ENCODE data around the gene C2orf49. TPM values are rescaled to one million over a fixed set of nuclear protein-coding genes. Genes with fewer than 3 reads are reported as not detected.

C2orf49 gene
- total RNA-seq, 2 experiments from 2014 or later: 23.5 to 24.5 TPM

- DNase-seq: no peak
- CTCF ChIA-PET: interaction anchor here (1.0 to 2.0 kb wide), 4 partner anchors 7 to 30 kb away, joined by 3 to 5 read pairs (median 4); no protein-coding TSS in a partner anchor
- H3K27ac Mint-ChIP-seq: no peak overlapping the region
- no peaks in the 10 kb centered on the region for H3K9me3 Mint-ChIP-seq
- POLR2A ChIA-PET: no interaction called here
- peaks cover 29% of the 10 kb centered on the region for H3K36me3 Mint-ChIP-seq (ENCODE audit: low read depth)
- peak overlapping the region; percentile 99 for H3K4me3 Mint-ChIP-seq
- H3K4me1 Mint-ChIP-seq: peaks cover 52% of the 10 kb centered on the region
- H3K27me3 Mint-ChIP-seq: no peaks in the 10 kb centered on the region
Measured at GRCh38 chr2:105339414-105339813, 2.1 kb downstream of the C2orf49 start.

GRCh38 chr2:105344704-105345345 lies 7.5 kb downstream of the C2orf49 start:
- peaks cover 51% of the 10 kb centered on the region for H3K36me3 Mint-ChIP-seq (ENCODE audit: low read depth)

GRCh38 chr2:105357122-105357521 lies 19.8 kb downstream of the C2orf49 start:
- no peak overlapping the region for H3K4me3 Mint-ChIP-seq
- ChIA-PET CTCF (interaction anchor here (1.1 kb wide), 1 partner anchor 10 kb away, joined by 5 read pairs; no protein-coding TSS in a partner anchor), POLR2A (no interaction called here)
- peaks cover 6% of the 10 kb centered on the region for H3K9me3 Mint-ChIP-seq
- no peaks in the 10 kb centered on the region for H3K27me3 Mint-ChIP-seq
- no peak overlapping the region for H3K27ac Mint-ChIP-seq
- peaks cover 18% of the 10 kb centered on the region for H3K4me1 Mint-ChIP-seq
- DNase-seq: no peak
- peaks cover 56% of the 10 kb centered on the region for H3K36me3 Mint-ChIP-seq (ENCODE audit: low read depth)

More at GRCh38 chr2:105344704-105345345, 7.5 kb downstream of the C2orf49 start:
- Mint-ChIP-seq H3K27ac (no peak overlapping the region), H3K27me3 (no peaks in the 10 kb centered on the region), H3K4me1 (peaks cover 5% of the 10 kb centered on the region), H3K4me3 (no peak overlapping the region), H3K9me3 (no peaks in the 10 kb centered on the region)
- ChIA-PET CTCF (no interaction called here), POLR2A (no interaction called here)
- DNase-seq: peak; percentile 25

- H3K36me3 Mint-ChIP-seq (ENCODE audit: low read depth): peaks cover 52% of the 10 kb centered on the region
- CTCF ChIA-PET: no interaction called here
- no peak for DNase-seq
- no peak overlapping the region for H3K27ac Mint-ChIP-seq
- peaks cover 33% of the 10 kb centered on the region for H3K4me1 Mint-ChIP-seq
- no peak overlapping the region for H3K4me3 Mint-ChIP-seq
- peaks cover 6% of the 10 kb centered on the region for H3K9me3 Mint-ChIP-seq
- POLR2A ChIA-PET: interaction anchor here (0.7 kb wide), 1 partner anchor 40 kb away, joined by 3 read pairs; no protein-coding TSS in a partner anchor
- no peaks in the 10 kb centered on the region for H3K27me3 Mint-ChIP-seq
Measured at GRCh38 chr2:105358593-105358992, 21.3 kb downstream of the C2orf49 start.

GRCh38 chr2:105361102-105361889 lies 24.0 kb downstream of the C2orf49 start:
- ChIA-PET CTCF (interaction anchor here (0.6 kb wide), 1 partner anchor 302 kb away, joined by 3 read pairs; no protein-coding TSS in a partner anchor), POLR2A (no interaction called here)
- no peaks in the 10 kb centered on the region for H3K27me3 Mint-ChIP-seq
- H3K27ac Mint-ChIP-seq: peak overlapping the region; percentile 66
- H3K9me3 Mint-ChIP-seq: peaks cover 6% of the 10 kb centered on the region
- H3K4me1 Mint-ChIP-seq: peaks cover 38% of the 10 kb centered on the region
- peaks cover 38% of the 10 kb centered on the region for H3K36me3 Mint-ChIP-seq (ENCODE audit: low read depth)
- DNase-seq: peak; percentile 66
- H3K4me3 Mint-ChIP-seq: no peak overlapping the region

GRCh38 chr2:105362862-105363591 lies 25.7 kb downstream of the C2orf49 start:
- Mint-ChIP-seq H3K36me3 (ENCODE audit: low read depth) (peaks cover 23% of the 10 kb centered on the region), H3K27me3 (no peaks in the 10 kb centered on the region), H3K4me1 (peaks cover 38% of the 10 kb centered on the region), H3K4me3 (no peak overlapping the region), H3K27ac (no peak overlapping the region), H3K9me3 (no peaks in the 10 kb centered on the region)
- ChIA-PET CTCF (interaction anchor here (0.6 to 1.5 kb wide), 2 partner anchors 178 to 1520 kb away, joined by 3 to 5 read pairs; no protein-coding TSS in a partner anchor), POLR2A (no interaction called here)
- DNase-seq: no peak

GRCh38 chr2:105364436-105365139 lies 27.2 kb downstream of the C2orf49 start:
- H3K27me3 Mint-ChIP-seq: no peaks in the 10 kb centered on the region
- no peak overlapping the region for H3K4me3 Mint-ChIP-seq
- peaks cover 15% of the 10 kb centered on the region for H3K36me3 Mint-ChIP-seq (ENCODE audit: low read depth)
- H3K4me1 Mint-ChIP-seq: peaks cover 38% of the 10 kb centered on the region
- ChIA-PET POLR2A (no interaction called here), CTCF (interaction anchor here (1.5 kb wide), 1 partner anchor 176 kb away, joined by 3 read pairs; no protein-coding TSS in a partner anchor)
- DNase-seq: no peak
- no peaks in the 10 kb centered on the region for H3K9me3 Mint-ChIP-seq
- no peak overlapping the region for H3K27ac Mint-ChIP-seq

GRCh38 chr2:105365206-105365605 lies 27.9 kb downstream of the C2orf49 start:
- ChIA-PET CTCF (no interaction called here), POLR2A (no interaction called here)
- Mint-ChIP-seq H3K9me3 (no peaks in the 10 kb centered on the region), H3K4me3 (no peak overlapping the region), H3K36me3 (ENCODE audit: low read depth) (peaks cover 12% of the 10 kb centered on the region), H3K4me1 (peaks cover 41% of the 10 kb centered on the region), H3K27ac (no peak overlapping the region), H3K27me3 (no peaks in the 10 kb centered on the region)
- no peak for DNase-seq

- DNase-seq: no peak
- Mint-ChIP-seq H3K9me3 (no peaks in the 10 kb centered on the region), H3K27me3 (no peaks in the 10 kb centered on the region), H3K4me3 (no peak overlapping the region), H3K4me1 (peaks cover 16% of the 10 kb centered on the region), H3K27ac (no peak overlapping the region), H3K36me3 (ENCODE audit: low read depth) (peaks cover 2% of the 10 kb centered on the region)
- CTCF ChIA-PET: interaction anchor here (0.7 to 1.7 kb wide), 4 partner anchors 12 to 154 kb away, joined by 3 to 4 read pairs (median 4); no protein-coding TSS in a partner anchor
- POLR2A ChIA-PET: no interaction called here
Measured at GRCh38 chr2:105368759-105369408, 31.5 kb downstream of the C2orf49 start.

GRCh38 chr2:105369777-105370690 lies 32.7 kb downstream of the C2orf49 start:
- H3K27me3 Mint-ChIP-seq: no peaks in the 10 kb centered on the region
- peaks cover 2% of the 10 kb centered on the region for H3K36me3 Mint-ChIP-seq (ENCODE audit: low read depth)
- H3K27ac Mint-ChIP-seq: peak overlapping the region; percentile 56
- ChIA-PET CTCF (interaction anchor here (0.6 to 1.7 kb wide), 5 partner anchors 22 to 253 kb away, joined by 3 to 4 read pairs (median 3); no protein-coding TSS in a partner anchor), POLR2A (no interaction called here)
- peak; percentile 92 for DNase-seq
- H3K4me1 Mint-ChIP-seq: peaks cover 18% of the 10 kb centered on the region
- H3K9me3 Mint-ChIP-seq: no peaks in the 10 kb centered on the region
- H3K4me3 Mint-ChIP-seq: no peak overlapping the region

- H3K4me3 Mint-ChIP-seq: no peak overlapping the region
- H3K36me3 Mint-ChIP-seq (ENCODE audit: low read depth): peaks cover 2% of the 10 kb centered on the region
- H3K9me3 Mint-ChIP-seq: no peaks in the 10 kb centered on the region
- no peak for DNase-seq
- H3K27me3 Mint-ChIP-seq: no peaks in the 10 kb centered on the region
- POLR2A ChIA-PET: no interaction called here
- H3K4me1 Mint-ChIP-seq: peaks cover 18% of the 10 kb centered on the region
- H3K27ac Mint-ChIP-seq: no peak overlapping the region
- CTCF ChIA-PET: no interaction called here
Measured at GRCh38 chr2:105371156-105371555, 33.8 kb downstream of the C2orf49 start.
